NCI-H1694 (cell line): ENCODE measurements around the gene ZCCHC14.

Experiments used
- DNase-seq: peaks from one replicate; lab custom pipeline; 2025; lab: John Stamatoyannopoulos, UW

ZCCHC14 gene

DNA sequence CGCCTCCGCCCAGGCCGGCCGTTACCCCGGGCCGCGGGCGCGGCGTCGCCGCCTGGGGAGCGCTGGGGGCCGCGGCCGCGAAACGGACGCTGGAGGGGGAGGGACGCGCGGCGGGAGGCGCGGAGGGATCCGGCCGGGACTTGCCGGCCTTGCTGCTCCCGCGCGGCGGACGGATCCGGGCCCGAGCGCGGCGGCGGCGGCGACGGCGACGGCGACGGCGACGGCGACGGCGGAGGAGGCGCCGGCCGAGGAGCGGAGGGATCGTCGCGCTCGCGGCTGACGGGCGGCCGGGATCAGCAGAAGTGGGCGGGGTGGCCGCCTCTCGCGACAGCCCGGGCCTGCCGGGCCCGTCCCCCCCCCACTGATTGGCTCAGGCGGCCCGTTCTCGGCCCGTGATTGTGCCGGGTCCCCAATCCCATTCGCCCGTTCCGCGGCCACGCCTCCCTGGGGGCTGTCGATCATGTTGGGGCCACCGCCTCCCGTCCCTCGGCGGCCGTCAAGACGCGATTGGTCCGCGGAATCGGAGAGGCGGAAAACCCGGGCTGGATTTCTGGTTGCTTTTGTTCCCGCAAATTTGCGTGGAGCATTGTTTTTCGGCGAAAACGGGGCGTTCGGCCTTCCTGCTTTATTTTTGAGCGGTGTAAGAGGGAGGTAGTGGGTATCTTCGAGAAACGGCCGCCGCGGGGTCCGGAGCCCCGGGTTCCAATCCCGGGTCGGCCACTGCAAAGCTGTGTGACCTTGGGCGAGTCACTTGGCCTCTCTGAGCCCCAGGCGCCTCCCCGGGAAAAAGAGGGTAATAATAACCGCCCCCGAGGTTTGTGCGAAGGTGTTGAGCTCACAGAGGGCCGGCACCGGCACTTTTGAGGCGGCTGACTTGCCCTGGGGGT lies at the start of gene ZCCHC14:
Gene ZCCHC14 (minus strand): TSS at position 304 of the 887 bp plus-strand sequence. CDS start 786 bp downstream, outside the sequence.
- DNase-seq: peak; percentile 88

DNA sequence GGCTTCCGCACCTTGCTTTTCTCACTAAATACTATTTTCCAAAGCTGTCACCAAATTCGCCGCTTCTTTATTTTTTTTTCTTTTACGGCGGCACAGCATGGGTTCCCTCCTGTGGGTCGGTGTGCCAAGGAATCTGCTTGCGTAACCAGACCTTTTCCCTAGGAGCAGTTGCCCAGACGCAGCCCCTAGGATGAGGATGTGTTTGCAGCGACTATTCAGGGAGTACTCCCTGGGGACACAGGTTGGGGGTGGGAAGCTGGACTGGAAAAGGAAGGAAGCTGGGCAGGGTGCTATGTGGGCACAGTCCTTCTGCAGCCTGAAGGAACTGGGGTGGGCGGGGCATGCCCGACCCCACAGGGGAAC lies 49.0 kb upstream of the ZCCHC14 start:
- no peak for DNase-seq

- no peak for DNase-seq
These were observed 48.5 kb upstream of the ZCCHC14 start for GRCh38 chr16:87541147-87541871.

DNA sequence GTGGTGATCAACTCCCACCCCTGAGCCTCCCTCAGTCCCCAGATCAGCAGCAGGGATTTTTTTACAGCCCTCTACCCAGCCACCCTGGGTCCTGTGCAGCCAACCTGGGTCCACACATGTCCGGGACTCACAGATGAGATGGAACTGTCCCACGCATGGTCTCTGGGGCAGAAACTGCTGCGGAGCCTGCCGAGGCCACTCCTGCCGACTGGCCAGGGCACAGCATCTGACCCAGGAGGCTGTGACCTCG lies 48.0 kb upstream of the ZCCHC14 start:
- DNase-seq: no peak

DNA sequence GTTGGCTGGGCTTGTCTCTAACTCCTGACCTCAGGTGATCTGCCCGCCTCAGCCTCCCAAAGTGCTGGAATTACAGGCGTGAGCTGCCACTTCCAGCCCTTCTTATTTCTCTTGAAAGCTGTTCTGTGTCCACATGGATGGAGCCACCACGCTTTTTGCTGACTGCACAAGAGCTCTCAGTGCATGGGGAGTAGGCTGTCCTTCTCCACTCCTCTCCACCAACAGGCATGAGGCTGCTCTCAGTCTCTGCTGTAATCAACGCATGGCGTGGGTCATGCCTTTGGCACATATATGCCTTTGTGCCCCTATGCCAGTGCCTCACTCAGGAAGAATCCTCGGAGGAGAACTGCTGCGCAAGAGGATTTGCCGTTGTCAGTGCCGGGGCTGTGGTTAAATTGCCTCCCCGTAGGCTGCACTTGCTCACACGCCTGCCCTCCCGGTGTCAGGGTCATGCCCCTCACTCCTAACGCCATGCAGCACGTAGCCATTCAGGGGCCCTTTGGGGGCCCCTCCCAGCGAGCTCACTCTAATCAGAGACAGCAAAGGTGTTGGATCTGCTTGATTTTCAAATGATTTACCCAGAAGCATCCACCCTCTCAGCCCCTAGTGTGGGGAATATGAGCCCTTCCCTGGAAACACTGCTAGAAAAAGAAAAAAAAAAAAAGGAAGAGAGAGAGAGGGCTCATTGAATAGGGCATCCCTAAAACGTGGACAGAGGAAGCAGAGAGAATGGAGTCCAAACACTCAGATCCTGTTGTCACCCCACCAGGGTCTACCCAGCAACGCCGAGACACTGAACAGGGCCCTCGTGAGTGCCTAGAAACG lies 47.5 kb upstream of the ZCCHC14 start:
- no peak for DNase-seq

GRCh38 chr16:87539113-87539512 lies 46.3 kb upstream of the ZCCHC14 start:
- DNase-seq: no peak

GRCh38 chr16:87538594-87538993 lies 45.8 kb upstream of the ZCCHC14 start:
- no peak for DNase-seq

GRCh38 chr16:87538160-87538559 lies 45.3 kb upstream of the ZCCHC14 start:
- no peak for DNase-seq

GRCh38 chr16:87536795-87537142 lies 43.9 kb upstream of the ZCCHC14 start:
- DNase-seq: no peak

GRCh38 chr16:87535855-87536794 lies 43.3 kb upstream of the ZCCHC14 start:
- no peak for DNase-seq

GRCh38 chr16:87535457-87535854 lies 42.6 kb upstream of the ZCCHC14 start:
- no peak for DNase-seq

GRCh38 chr16:87534751-87535150 lies 41.9 kb upstream of the ZCCHC14 start:
- no peak for DNase-seq

DNA sequence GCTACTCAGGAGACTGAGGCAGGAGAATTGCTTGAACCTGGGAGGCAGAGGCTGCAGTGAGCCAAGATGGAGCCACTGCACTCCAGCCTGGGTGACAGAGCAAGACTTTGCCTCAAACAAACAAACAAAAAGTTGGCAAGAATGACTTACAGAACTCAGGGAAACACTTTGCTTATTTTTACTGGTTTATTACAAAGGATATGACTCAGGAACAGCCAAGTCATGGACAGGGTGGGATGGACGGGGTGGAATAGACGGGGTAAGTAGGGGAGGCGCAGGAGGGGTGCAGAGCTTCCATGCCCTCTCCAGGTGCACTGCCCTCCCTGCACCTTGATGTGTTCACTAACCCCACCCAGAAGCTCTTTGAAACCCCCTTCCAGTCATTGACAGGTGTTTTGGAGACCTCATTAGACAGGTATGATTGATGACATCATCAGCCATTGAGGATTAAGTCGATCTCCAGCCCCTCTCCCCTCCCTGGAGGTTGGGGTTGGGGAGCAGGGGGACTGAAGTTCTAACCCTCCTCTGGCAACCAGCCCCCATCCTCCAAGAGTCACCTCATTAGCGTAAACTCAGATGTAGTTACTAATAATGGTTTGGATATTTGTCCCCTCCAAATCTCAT lies 41.3 kb upstream of the ZCCHC14 start:
- DNase-seq: no peak

DNA sequence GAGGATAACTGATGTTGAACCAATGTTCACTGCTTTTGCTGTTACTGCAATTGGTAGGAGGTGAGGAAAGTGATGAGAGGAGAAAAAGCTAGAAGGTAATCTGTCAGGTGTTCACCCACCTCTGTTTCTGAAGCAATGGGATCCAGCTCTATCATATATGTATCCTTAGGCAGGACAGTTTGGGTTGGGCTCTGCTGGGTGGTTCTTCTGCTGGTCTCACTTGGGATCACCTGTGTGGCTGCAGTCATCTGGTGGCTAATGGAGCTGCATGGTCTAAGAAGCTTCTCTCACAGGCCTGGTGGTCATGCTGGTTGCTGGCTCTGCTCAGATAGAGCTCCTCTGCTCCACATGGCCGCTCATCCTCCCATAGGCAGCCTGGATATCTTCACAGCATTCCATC lies 40.2 kb upstream of the ZCCHC14 start:
- DNase-seq: no peak

DNA sequence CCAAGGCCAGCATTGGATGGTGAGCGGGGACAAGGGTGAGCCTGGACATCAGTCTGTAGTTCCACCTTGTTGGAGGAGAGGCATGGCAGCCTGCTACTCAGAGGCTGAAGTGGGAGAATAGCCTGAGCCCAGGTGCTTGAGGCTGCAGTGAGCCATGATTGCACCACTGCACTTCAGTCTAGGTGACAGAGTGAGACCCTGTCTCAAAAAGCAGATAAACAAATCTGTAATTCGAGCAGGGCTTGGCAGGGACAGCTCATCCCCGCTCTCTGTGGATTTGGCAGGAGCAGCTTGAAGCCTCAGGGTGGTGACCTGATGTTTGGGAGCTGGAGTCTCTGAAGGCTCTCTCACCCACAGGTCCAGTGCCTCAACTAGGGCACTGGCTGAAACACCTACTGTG lies 38.6 kb upstream of the ZCCHC14 start:
- no peak for DNase-seq

- DNase-seq: no peak
These were observed 36.1 kb upstream of the ZCCHC14 start for GRCh38 chr16:87528690-87529579.

DNA sequence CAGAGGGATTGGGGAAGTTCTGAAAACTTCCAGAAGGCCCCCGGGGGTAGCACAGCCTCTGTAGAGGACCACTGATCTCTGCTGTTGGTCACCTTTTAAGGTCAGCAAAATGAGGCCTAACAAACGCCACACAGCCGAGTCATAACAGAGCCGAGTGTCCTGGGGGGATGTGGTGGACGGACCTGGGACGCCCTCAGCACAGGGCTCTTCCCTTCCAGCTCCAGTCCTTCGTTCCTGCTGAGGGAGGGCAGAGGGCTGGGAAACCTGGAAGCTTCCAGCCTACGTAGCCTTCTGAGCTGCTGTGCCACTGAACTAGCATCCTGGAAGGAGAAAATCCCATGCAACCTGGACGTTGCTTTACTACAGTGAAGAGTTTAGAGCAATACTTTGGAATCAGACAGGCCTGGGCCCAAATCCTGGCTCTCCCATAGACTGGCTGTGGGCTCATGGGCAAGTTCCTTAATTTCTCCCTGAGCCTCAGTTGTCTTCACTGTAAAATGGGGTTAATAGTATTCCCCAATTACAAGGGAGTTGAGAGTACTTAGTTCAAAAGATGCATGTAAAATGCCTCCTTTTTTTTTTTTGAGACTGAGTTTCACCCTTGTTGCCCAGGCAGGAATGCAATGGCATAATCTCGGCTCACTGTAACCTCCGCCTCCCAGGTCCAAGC lies 34.4 kb upstream of the ZCCHC14 start:
- no peak for DNase-seq

DNA sequence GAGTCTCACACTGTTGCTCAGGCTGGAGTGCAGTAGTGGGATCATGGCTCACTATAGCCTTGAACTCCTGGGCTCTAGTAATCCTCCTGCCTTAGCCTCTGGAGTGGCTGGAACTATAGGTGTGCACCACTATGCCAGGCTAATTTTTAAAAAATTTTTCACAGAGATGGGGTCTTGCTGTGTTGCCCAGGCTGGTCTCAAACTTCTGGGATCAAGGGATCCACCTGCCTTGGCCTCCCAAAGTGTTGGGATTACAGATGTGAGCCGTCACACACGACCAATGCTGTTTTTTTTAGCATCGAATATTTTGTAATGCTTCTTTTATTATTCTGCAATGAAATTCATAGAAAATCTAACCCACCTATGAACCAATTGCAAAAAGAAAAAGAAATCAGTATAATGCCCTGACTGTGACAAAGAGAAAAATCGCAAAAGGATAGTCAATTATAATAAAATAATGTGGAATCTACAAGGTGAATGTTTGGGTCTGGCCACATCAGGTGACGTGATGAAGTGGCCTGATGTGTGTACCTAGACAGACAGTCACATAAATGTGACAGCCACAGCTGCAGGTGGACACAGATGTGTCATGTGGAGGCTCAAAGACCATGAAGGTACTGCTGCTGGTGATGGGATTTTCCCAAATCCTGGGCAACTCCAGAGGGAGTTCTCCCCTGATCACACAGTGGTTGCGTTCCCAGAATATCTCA lies 33.6 kb upstream of the ZCCHC14 start:
- no peak for DNase-seq

GRCh38 chr16:87525352-87525751 lies 32.5 kb upstream of the ZCCHC14 start:
- DNase-seq: no peak
